IMR-90 (cell line): ENCODE measurements around the gene DOCK4. TPM values are rescaled to one million over a fixed set of nuclear protein-coding genes. Genes with fewer than 3 reads are reported as not detected.
A peak's percentile ranks its signal among the peaks of the same experiment; 100 is the strongest.

Source experiments
- ATAC-seq: fragments of 200-7000 bp; cut with Tn5 transposase; 2 replicates; pipeline ENCODE4 v1.9.1; 2020; ENCODE audit warnings: low read depth, mild to moderate bottlenecking, moderate library complexity
- BruUV-seq: library from RNA; stranded (reverse); fragments of 400-500 nt; replicated peaks from 2 replicates; lab custom pipeline; 2021; lab: Mats Ljungman, UMichigan
- CTCF ChIA-PET: fragments of 300-600 bp; formaldehyde crosslinking; extraction: SDS; loops from one replicate; lab custom pipeline; 2021; ENCODE audit warnings: antibody characterized with exemption; lab: Yijun Ruan, JAX
- POLR2A ChIA-PET: fragments of 300-600 bp; sonication (Branson Sonifier 250); formaldehyde crosslinking; loops from one replicate; lab custom pipeline; 2022; ENCODE audit warnings: antibody characterized with exemption; ENCODE audit not compliant: unreplicated experiment; lab: Charles Lee
- DNase-seq: peaks from one replicate; pipeline ENCODE4 v3.0.0; 2013
- H2AFZ ChIP-seq: replicated peaks from 2 replicates; pipeline ENCODE3; 2013; ENCODE audit warnings: low read length, mild to moderate bottlenecking; ENCODE audit not compliant: poor library complexity
- H2AK5ac ChIP-seq: 2 replicates; pipeline ENCODE4 v1.6.1; 2013; ENCODE audit warnings: low read depth, low read length, inconsistent platforms
- H2AK9ac ChIP-seq: replicated peaks from 2 replicates; pipeline ENCODE3; 2013; ENCODE audit warnings: mild to moderate bottlenecking, low read depth, low read length, moderate library complexity; ENCODE audit not compliant: poor library complexity
- H2BK120ac ChIP-seq: 2 replicates; pipeline ENCODE4 v1.6.1; 2013; ENCODE audit warnings: low read depth, low read length, inconsistent platforms
- H2BK15ac ChIP-seq: 3 replicates; pipeline ENCODE4 v1.6.1; 2013; ENCODE audit warnings: low read depth, low read length, inconsistent platforms
- H2BK20ac ChIP-seq: 2 replicates; pipeline ENCODE4 v1.6.1; 2013; ENCODE audit warnings: low read depth, mild to moderate bottlenecking, inconsistent platforms, low read length, moderate library complexity
- H2BK5ac ChIP-seq: 2 replicates; pipeline ENCODE4 v1.6.1; 2013; ENCODE audit warnings: mild to moderate bottlenecking, low read depth, low read length, inconsistent platforms; ENCODE audit not compliant: poor library complexity, severe bottlenecking
- H3K14ac ChIP-seq: replicated peaks from 2 replicates; pipeline ENCODE4 v1.6.1; 2013; ENCODE audit warnings: low read depth, low read length, inconsistent platforms
- H3K18ac ChIP-seq: 2 replicates; pipeline ENCODE4 v1.6.1; 2013; ENCODE audit warnings: low read depth, low read length, control low read depth
- H3K23ac ChIP-seq: 2 replicates; pipeline ENCODE4 v1.6.1; 2013; ENCODE audit warnings: low read depth, low read length, inconsistent platforms
- H3K27ac ChIP-seq: 2 replicates; pipeline ENCODE4 v1.5.1; 2013; ENCODE audit warnings: mild to moderate bottlenecking, control low read depth, low read length; ENCODE audit not compliant: insufficient read depth
- H3K27me3 ChIP-seq: 2 replicates; pipeline ENCODE4 v1.6.1; 2013; ENCODE audit warnings: low read length; ENCODE audit not compliant: control insufficient read depth, insufficient read depth
- H3K36me3 ChIP-seq: 2 replicates; pipeline ENCODE4 v1.6.1; 2013; ENCODE audit warnings: low read length, mixed read lengths; ENCODE audit not compliant: control insufficient read depth, insufficient read depth
- H3K4ac ChIP-seq: 2 replicates; pipeline ENCODE4 v1.6.1; 2013; ENCODE audit warnings: low read depth, low read length, inconsistent platforms
- H3K4me1 ChIP-seq: 2 replicates; pipeline ENCODE4 v1.6.1; 2013; ENCODE audit warnings: low read length, mixed read lengths; ENCODE audit not compliant: control insufficient read depth, insufficient read depth
- H3K4me2 ChIP-seq: 2 replicates; pipeline ENCODE4 v1.6.1; 2013; ENCODE audit warnings: low read depth, mild to moderate bottlenecking, control low read depth, low read length, moderate library complexity
- H3K4me3 ChIP-seq: 2 replicates; pipeline ENCODE4 v1.5.1; 2013; ENCODE audit warnings: low read depth, mild to moderate bottlenecking, control low read depth, low read length, moderate library complexity; ENCODE audit not compliant: insufficient read depth
- H3K56ac ChIP-seq: 2 replicates; pipeline ENCODE4 v1.6.1; 2013; ENCODE audit warnings: low read length, inconsistent platforms; ENCODE audit not compliant: insufficient read depth; ENCODE audit errors: extremely low read depth
- H3K79me1 ChIP-seq, 2 experiments: 2 replicates each; pipeline ENCODE4 v1.6.1; 2013; ENCODE audit warnings: low read length in 2 of 2, inconsistent platforms in 1 of 2, low read depth in 1 of 2
- H3K9ac ChIP-seq: 2 replicates; pipeline ENCODE4 v1.6.1; 2013; ENCODE audit warnings: low read depth, low read length, control low read depth
- H3K9me1 ChIP-seq: 2 replicates; pipeline ENCODE4 v1.6.1; 2013; ENCODE audit warnings: low read length, inconsistent platforms; ENCODE audit not compliant: insufficient read depth
- H3K9me3 ChIP-seq: 2 replicates; pipeline ENCODE4 v1.6.1; 2013; ENCODE audit warnings: low read length; ENCODE audit not compliant: control insufficient read depth, insufficient read depth
- H4K20me1 ChIP-seq: 2 replicates; pipeline ENCODE4 v1.6.1; 2013; ENCODE audit warnings: low read length, inconsistent platforms; ENCODE audit not compliant: insufficient read depth
- H4K5ac ChIP-seq: 2 replicates; pipeline ENCODE4 v1.6.1; 2013; ENCODE audit warnings: mild to moderate bottlenecking, low read depth, low read length, control low read depth
- H4K8ac ChIP-seq, 2 experiments: 2 replicates each; pipeline ENCODE4 v1.6.1; 2013; ENCODE audit warnings: low read depth in 2 of 2, low read length in 2 of 2, control low read depth in 1 of 2, inconsistent platforms in 1 of 2
- H4K91ac ChIP-seq: 2 replicates; pipeline ENCODE4 v1.6.1; 2013; ENCODE audit warnings: low read depth, low read length, inconsistent platforms; ENCODE audit not compliant: insufficient read depth
- BHLHE40 ChIP-seq: fragments of 150-350 bp; IDR thresholded peaks from 2 replicates; pipeline ENCODE4 v1.6.1; 2016; ENCODE audit warnings: mild to moderate bottlenecking, low read depth, low read length
- CEBPB ChIP-seq: IDR thresholded peaks from 2 replicates; pipeline ENCODE4 v1.6.1; 2012; ENCODE audit warnings: low read depth, low read length, improper control_type of control experiment
- CHD1 ChIP-seq: IDR thresholded peaks from 2 replicates; pipeline ENCODE4 v1.6.1; 2012; ENCODE audit warnings: low read depth, low read length, improper control_type of control experiment
- FOS ChIP-seq: fragments of 150-350 bp; IDR thresholded peaks from 2 replicates; pipeline ENCODE4 v1.6.1; 2016; ENCODE audit warnings: low read depth, low read length
- MAFK ChIP-seq: IDR thresholded peaks from 2 replicates; pipeline ENCODE4 v1.6.1; 2012; ENCODE audit warnings: low read depth, low read length, improper control_type of control experiment
- MAZ ChIP-seq: IDR thresholded peaks from 2 replicates; pipeline ENCODE4 v1.6.1; 2012; ENCODE audit warnings: low read depth, mild to moderate bottlenecking, low read length, improper control_type of control experiment, moderate library complexity, borderline replicate concordance
- MXI1 ChIP-seq: IDR thresholded peaks from 2 replicates; pipeline ENCODE4 v1.6.1; 2012; ENCODE audit warnings: low read depth, mild to moderate bottlenecking, low read length, moderate library complexity, borderline replicate concordance
- NFE2L2 ChIP-seq: fragments of 150-350 bp; IDR thresholded peaks from 2 replicates; pipeline ENCODE4 v1.6.1; 2016; ENCODE audit warnings: low read depth, mild to moderate bottlenecking, low read length
- POLR2A ChIP-seq: IDR thresholded peaks from 2 replicates; pipeline ENCODE4 v1.6.1; 2012; ENCODE audit warnings: mild to moderate bottlenecking, low read depth, low read length
- RAD21 ChIP-seq: IDR thresholded peaks from 2 replicates; pipeline ENCODE4 v1.6.1; 2012; ENCODE audit warnings: low read length, improper control_type of control experiment
- RCOR1 ChIP-seq: IDR thresholded peaks from 2 replicates; pipeline ENCODE4 v1.6.1; 2012; ENCODE audit warnings: mild to moderate bottlenecking, low read length, improper control_type of control experiment; ENCODE audit not compliant: insufficient replicate concordance
- RFX5 ChIP-seq: IDR thresholded peaks from 2 replicates; pipeline ENCODE4 v1.8.0; 2012; ENCODE audit warnings: low read depth, mild to moderate bottlenecking, low read length, moderate library complexity
- SMC3 ChIP-seq: fragments of 150-350 bp; IDR thresholded peaks from 2 replicates; pipeline ENCODE4 v1.6.1; 2016; ENCODE audit warnings: low read depth, mild to moderate bottlenecking, antibody characterized with exemption, low read length, moderate library complexity
- WGBS, 2 experiments: methylation state at CpG; one replicate each; pipeline versions ENCODE4 v1.1.5 to v1.1.7; 2013; ENCODE audit warnings: missing lambda C conversion rate in 2 of 2; ENCODE audit not compliant: insufficient read length in 1 of 2; ENCODE audit errors: extremely low coverage in 2 of 2; 5-methylcytosine and 5-hydroxymethylcytosine counted together
- dilution Hi-C: fragments of 300-500 bp; cut with HindIII; formaldehyde crosslinking; loops from one replicate; pipeline ENCODE4 v1.14.3; 2018; ENCODE audit warnings: low sequenced_read_pairs; ENCODE audit not compliant: unreplicated experiment
- in situ Hi-C: fragments of 300-500 bp; cut with MboI; formaldehyde crosslinking; loops from 3 replicates; pipeline ENCODE4 v1.14.3; 2019; ENCODE audit warnings: low sequenced_read_pairs, inconsistent platforms, mixed read lengths
- intact Hi-C: fragments of 100-400 bp; cut with micrococcal nuclease; formaldehyde crosslinking; loops from 2 replicates; pipeline ENCODE4 v1.10.0; 2022
- polyA plus RNA-seq, 3 experiments: library from polyadenylated mRNA; depleted of rRNA; stranded (reverse); fragments of >200 nt; gene quantifications; 2 replicates each; pipeline ENCODE4 v1.2.3, GENCODE V29; 2012; ENCODE audit warnings: low replicate concordance in 1 of 3
- total RNA-seq: library from RNA; depleted of rRNA; stranded (reverse); fragments of >200 nt; gene quantifications from 2 replicates; pipeline ENCODE4 v1.2.3, GENCODE V29; 2012
- TF ChIP-seq, protein P1 (sequence below): fragments of 150-350 bp; IDR thresholded peaks from 2 replicates; pipeline ENCODE4 v1.6.1; 2016; ENCODE audit warnings: low read depth, mild to moderate bottlenecking, low read length, moderate library complexity, borderline replicate concordance
- TF ChIP-seq, protein P2 (sequence below): fragments of 150-350 bp; IDR thresholded peaks from 2 replicates; pipeline ENCODE4 v1.6.1; 2017; ENCODE audit warnings: mild to moderate bottlenecking, antibody characterized with exemption, low read length, low read depth
- TF ChIP-seq, protein P3 (sequence below): conservative IDR thresholded peaks from 2 replicates; pipeline ENCODE4 v1.5.1; 2012; ENCODE audit warnings: mild to moderate bottlenecking, low read depth, low read length, improper control_type of control experiment

Gene DOCK4
- total and polyA plus RNA-seq, 2 of the 4 experiments (the other 2 are of a cell fraction), result 4.4 to 12.2 TPM

DNA sequence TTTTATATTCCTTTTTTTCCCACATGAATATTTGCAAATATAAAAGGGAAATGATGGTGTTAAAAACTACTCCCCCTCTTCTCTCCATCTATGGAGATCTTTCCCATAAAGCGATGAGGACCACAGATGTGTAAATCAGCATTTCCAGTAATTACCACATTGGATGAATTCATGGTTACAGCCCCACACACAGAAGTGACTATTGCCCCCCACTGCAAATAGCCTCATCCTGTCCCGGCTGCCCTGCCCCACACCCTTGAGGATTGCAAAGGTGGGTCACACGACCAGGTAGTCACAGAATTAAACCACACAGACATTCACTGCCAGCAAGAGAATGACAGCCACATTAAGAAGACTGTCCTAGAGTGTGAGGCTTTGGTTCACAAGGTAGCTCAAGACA lies 145.1 kb downstream of the DOCK4 start:
- Histone ChIP-seq H3K4me3 (no peak overlapping the region), H4K5ac (0 out of 2 replicates have a peak overlapping the region, but pooled peaks have one; percentile 12), H4K20me1 (no peaks in the 10 kb centered on the region), H3K18ac (no peak overlapping the region), H4K8ac (no peak overlapping the region), H3K27me3 (no peaks in the 10 kb centered on the region), H3K9ac (no peak overlapping the region), H3K14ac (no peak overlapping the region), H3K9me3 (no peaks in the 10 kb centered on the region), H2AK9ac (no peak overlapping the region), H3K79me1 (peaks cover 3% of the 10 kb centered on the region in 2 experiments; a peak in 3 of 4 replicates), H3K4me2 (no peak overlapping the region), H2AFZ (no peak overlapping the region), H2BK5ac (no peak overlapping the region), H2BK120ac (no peak overlapping the region), H3K36me3 (no peaks in the 10 kb centered on the region), H3K23ac (no peak overlapping the region), H2BK15ac (no peak overlapping the region), H3K9me1 (no peaks in the 10 kb centered on the region), H3K27ac (no peak overlapping the region), H3K4me1 (no peaks in the 10 kb centered on the region), H2BK20ac (no peak overlapping the region), H3K4ac (no peak overlapping the region), H2AK5ac (no peak overlapping the region), H4K91ac (no peak overlapping the region), H3K56ac (no peak overlapping the region)
- ChIA-PET POLR2A (no interaction called here), CTCF (no interaction called here)
- no TSS peak for BruUV-seq
- intact Hi-C loops (no loop called here), dilution Hi-C loops (no loop called here), in situ Hi-C loops (no loop called here)
- no peak for DNase-seq
- no CpG with 5 or more reads among the region's 3 CpGs for WGBS, 2 experiments
- ATAC-seq, result no peak
- TF ChIP-seq FOS, result no peak
- no peak for TF ChIP-seq MAZ
- no peak for TF ChIP-seq RCOR1
- TF ChIP-seq RAD21, result no peak
- no peak for TF ChIP-seq MAFK
- no peak for TF ChIP-seq RFX5
- no peak for TF ChIP-seq MXI1
- TF ChIP-seq, protein P1, sequence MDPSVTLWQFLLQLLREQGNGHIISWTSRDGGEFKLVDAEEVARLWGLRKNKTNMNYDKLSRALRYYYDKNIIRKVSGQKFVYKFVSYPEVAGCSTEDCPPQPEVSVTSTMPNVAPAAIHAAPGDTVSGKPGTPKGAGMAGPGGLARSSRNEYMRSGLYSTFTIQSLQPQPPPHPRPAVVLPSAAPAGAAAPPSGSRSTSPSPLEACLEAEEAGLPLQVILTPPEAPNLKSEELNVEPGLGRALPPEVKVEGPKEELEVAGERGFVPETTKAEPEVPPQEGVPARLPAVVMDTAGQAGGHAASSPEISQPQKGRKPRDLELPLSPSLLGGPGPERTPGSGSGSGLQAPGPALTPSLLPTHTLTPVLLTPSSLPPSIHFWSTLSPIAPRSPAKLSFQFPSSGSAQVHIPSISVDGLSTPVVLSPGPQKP, result no peak
- TF ChIP-seq, protein P2, sequence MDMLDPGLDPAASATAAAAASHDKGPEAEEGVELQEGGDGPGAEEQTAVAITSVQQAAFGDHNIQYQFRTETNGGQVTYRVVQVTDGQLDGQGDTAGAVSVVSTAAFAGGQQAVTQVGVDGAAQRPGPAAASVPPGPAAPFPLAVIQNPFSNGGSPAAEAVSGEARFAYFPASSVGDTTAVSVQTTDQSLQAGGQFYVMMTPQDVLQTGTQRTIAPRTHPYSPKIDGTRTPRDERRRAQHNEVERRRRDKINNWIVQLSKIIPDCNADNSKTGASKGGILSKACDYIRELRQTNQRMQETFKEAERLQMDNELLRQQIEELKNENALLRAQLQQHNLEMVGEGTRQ, result no peak
- TF ChIP-seq CEBPB, result no peak
- TF ChIP-seq, protein P3, sequence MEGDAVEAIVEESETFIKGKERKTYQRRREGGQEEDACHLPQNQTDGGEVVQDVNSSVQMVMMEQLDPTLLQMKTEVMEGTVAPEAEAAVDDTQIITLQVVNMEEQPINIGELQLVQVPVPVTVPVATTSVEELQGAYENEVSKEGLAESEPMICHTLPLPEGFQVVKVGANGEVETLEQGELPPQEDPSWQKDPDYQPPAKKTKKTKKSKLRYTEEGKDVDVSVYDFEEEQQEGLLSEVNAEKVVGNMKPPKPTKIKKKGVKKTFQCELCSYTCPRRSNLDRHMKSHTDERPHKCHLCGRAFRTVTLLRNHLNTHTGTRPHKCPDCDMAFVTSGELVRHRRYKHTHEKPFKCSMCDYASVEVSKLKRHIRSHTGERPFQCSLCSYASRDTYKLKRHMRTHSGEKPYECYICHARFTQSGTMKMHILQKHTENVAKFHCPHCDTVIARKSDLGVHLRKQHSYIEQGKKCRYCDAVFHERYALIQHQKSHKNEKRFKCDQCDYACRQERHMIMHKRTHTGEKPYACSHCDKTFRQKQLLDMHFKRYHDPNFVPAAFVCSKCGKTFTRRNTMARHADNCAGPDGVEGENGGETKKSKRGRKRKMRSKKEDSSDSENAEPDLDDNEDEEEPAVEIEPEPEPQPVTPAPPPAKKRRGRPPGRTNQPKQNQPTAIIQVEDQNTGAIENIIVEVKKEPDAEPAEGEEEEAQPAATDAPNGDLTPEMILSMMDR, result no peak
- no peak for TF ChIP-seq POLR2A
- no peak for TF ChIP-seq SMC3
- TF ChIP-seq NFE2L2, result no peak
- no peak for TF ChIP-seq BHLHE40
- no peak for TF ChIP-seq CHD1
